ENCODE data around the gene RABL6. TPM values are rescaled to one million over a fixed set of nuclear protein-coding genes. Genes with fewer than 3 reads are reported as not detected.

Gene RABL6
- total RNA-seq, 2 experiments from 2014 or later = 113 to 133 TPM

- intact Hi-C loops (cut with micrococcal nuclease; ENCODE audit: unreplicated experiment) = no loop called here
- DNase-seq (ENCODE audit: low spot score) = no peak
- H3K9me3 ChIP-seq (ENCODE audit: low read length) = no peaks in the 10 kb centered on the region
- no peak overlapping the region for H3K27ac ChIP-seq (ENCODE audit: low read depth, low read length, poor library complexity, severe bottlenecking)
- no TSS peak for BruUV-seq (replicated peaks)
- ChIA-PET POLR2A (interaction anchor here (0.6 kb wide), 1 partner anchor 172 kb away, joined by 3 read pairs; no protein-coding TSS in a partner anchor), CTCF (ENCODE audit: unreplicated experiment) (no interaction called here)
- H3K9me2 ChIP-seq (ENCODE audit: insufficient read depth, low read length) = no peaks in the 10 kb centered on the region
- H3K79me2 ChIP-seq (ENCODE audit: insufficient read depth, low read depth, low read length) = no peaks in the 10 kb centered on the region
- H3K4me3 ChIP-seq (ENCODE audit: low read depth, low read length, poor library complexity, severe bottlenecking) = no peak overlapping the region
- no peaks in the 10 kb centered on the region for H3K4me1 ChIP-seq (ENCODE audit: insufficient read depth, low read length, poor library complexity, severe bottlenecking)
- no peak overlapping the region for H2AFZ ChIP-seq (ENCODE audit: low read length)
- H3K36me3 ChIP-seq (ENCODE audit: insufficient read depth, low read length) = peaks cover 85% of the 10 kb centered on the region
- no peaks in the 10 kb centered on the region for H4K20me1 ChIP-seq (ENCODE audit: insufficient read depth, low read length)
- H3K4me2 ChIP-seq (ENCODE audit: low read length) = no peak overlapping the region
- TF ChIP-seq EZH2phosphoT487 (IDR thresholded peaks at IDR 0.05; ENCODE audit: borderline replicate concordance, low read depth, low read length) (no peak), CTCF (conservative IDR thresholded peaks at IDR 0.05; ENCODE audit: low read length) (no peak)
These were observed 20.9 kb downstream of the RABL6 start for GRCh38 chr9:136828474-136829140.

- peaks cover 86% of the 10 kb centered on the region for H3K36me3 ChIP-seq (ENCODE audit: insufficient read depth, low read length)
- POLR2A ChIA-PET = no interaction called here
- BruUV-seq (replicated peaks) = no TSS peak
- H3K4me3 ChIP-seq (ENCODE audit: low read depth, low read length, poor library complexity, severe bottlenecking) = no peak overlapping the region
- no peaks in the 10 kb centered on the region for H3K79me2 ChIP-seq (ENCODE audit: insufficient read depth, low read depth, low read length)
- no peak overlapping the region for H2AFZ ChIP-seq (ENCODE audit: low read length)
- TF ChIP-seq CTCF (conservative IDR thresholded peaks at IDR 0.05; ENCODE audit: low read length) (no peak), EZH2phosphoT487 (IDR thresholded peaks at IDR 0.05; ENCODE audit: borderline replicate concordance, low read depth, low read length) (no peak)
- CTCF ChIA-PET (ENCODE audit: unreplicated experiment) = no interaction called here
- no peaks in the 10 kb centered on the region for H3K9me2 ChIP-seq (ENCODE audit: insufficient read depth, low read length)
- no peaks in the 10 kb centered on the region for H3K4me1 ChIP-seq (ENCODE audit: insufficient read depth, low read length, poor library complexity, severe bottlenecking)
- H3K9me3 ChIP-seq (ENCODE audit: low read length) = no peaks in the 10 kb centered on the region
- intact Hi-C loops (cut with micrococcal nuclease; ENCODE audit: unreplicated experiment) = no loop called here
- H4K20me1 ChIP-seq (ENCODE audit: insufficient read depth, low read length) = no peaks in the 10 kb centered on the region
- no peak overlapping the region for H3K4me2 ChIP-seq (ENCODE audit: low read length)
- DNase-seq (ENCODE audit: low spot score) = no peak
- H3K27ac ChIP-seq (ENCODE audit: low read depth, low read length, poor library complexity, severe bottlenecking) = no peak overlapping the region
These were observed 21.7 kb downstream of the RABL6 start for GRCh38 chr9:136829412-136829811.
